GM21619 (cell line): ENCODE measurements around the gene IQCK.

Source experiments
- ATAC-seq: cut with Tn5 transposase; IDR thresholded peaks from one replicate; pipeline ENCODE4 v1.9.1; 2021; ENCODE audit not compliant: unreplicated experiment

The IQCK gene

GRCh38 chr16:19699472-19699871, 18.6 kb upstream of the IQCK start:
- ATAC-seq = no peak

GRCh38 chr16:19700319-19700781, 17.7 kb upstream of the IQCK start:
- no peak for ATAC-seq

- ATAC-seq = no peak
Observed at GRCh38 chr16:19701091-19701490, 17.0 kb upstream of the IQCK start.

- no peak for ATAC-seq
Observed at GRCh38 chr16:19703172-19703889, 14.7 kb upstream of the IQCK start.

- ATAC-seq = no peak
Observed at GRCh38 chr16:19704321-19705145, 13.5 kb upstream of the IQCK start.

GRCh38 chr16:19705146-19705501, 12.9 kb upstream of the IQCK start:
- ATAC-seq = no peak

- no peak for ATAC-seq
Observed at GRCh38 chr16:19705843-19706242, 12.2 kb upstream of the IQCK start.

- no peak for ATAC-seq
Observed at GRCh38 chr16:19706846-19707245, 11.2 kb upstream of the IQCK start.

GRCh38 chr16:19707569-19708295, 10.3 kb upstream of the IQCK start:
- ATAC-seq = no peak

GRCh38 chr16:19708296-19709205, 9.5 kb upstream of the IQCK start:
- ATAC-seq = no peak

- no peak for ATAC-seq
Observed at GRCh38 chr16:19709381-19710136, 8.5 kb upstream of the IQCK start.

GRCh38 chr16:19710191-19710908, 7.7 kb upstream of the IQCK start:
- no peak for ATAC-seq

- no peak for ATAC-seq
Observed at GRCh38 chr16:19710991-19711545, 7.0 kb upstream of the IQCK start.

- ATAC-seq = no peak
Observed at GRCh38 chr16:19711643-19712042, 6.4 kb upstream of the IQCK start.

- no peak for ATAC-seq
Observed at GRCh38 chr16:19712418-19713058, 5.5 kb upstream of the IQCK start.

GRCh38 chr16:19713697-19714096, 4.4 kb upstream of the IQCK start:
- no peak for ATAC-seq

GRCh38 chr16:19715566-19715965, 2.5 kb upstream of the IQCK start:
- no peak for ATAC-seq

- no peak for ATAC-seq
Observed at GRCh38 chr16:19716183-19716582, 1.9 kb upstream of the IQCK start.
